Astrocyte of the cerebellum (primary cell): ENCODE results near the gene DLST.

Experiments used
- DNase-seq: peaks from one replicate; pipeline ENCODE4 v3.0.0-alpha.2; 2011; ENCODE audit warnings: low read depth
- H3K4me3 ChIP-seq: 2 replicates; pipeline ENCODE4 v1.5.1; 2011; ENCODE audit warnings: mild to moderate bottlenecking, low read depth, low read length, moderate library complexity
- in situ Hi-C: cut with HindIII; loops from 2 replicates; pipeline ENCODE4 v1.10.0; 2017; ENCODE audit warnings: low sequenced_read_pairs
- TF ChIP-seq, protein P1 (sequence below): IDR thresholded peaks from 2 replicates; pipeline ENCODE4 v1.5.1; 2012; ENCODE audit warnings: low read length, low read depth, moderate library complexity, mild to moderate bottlenecking; ENCODE audit errors: missing control alignments

Gene DLST

DNA sequence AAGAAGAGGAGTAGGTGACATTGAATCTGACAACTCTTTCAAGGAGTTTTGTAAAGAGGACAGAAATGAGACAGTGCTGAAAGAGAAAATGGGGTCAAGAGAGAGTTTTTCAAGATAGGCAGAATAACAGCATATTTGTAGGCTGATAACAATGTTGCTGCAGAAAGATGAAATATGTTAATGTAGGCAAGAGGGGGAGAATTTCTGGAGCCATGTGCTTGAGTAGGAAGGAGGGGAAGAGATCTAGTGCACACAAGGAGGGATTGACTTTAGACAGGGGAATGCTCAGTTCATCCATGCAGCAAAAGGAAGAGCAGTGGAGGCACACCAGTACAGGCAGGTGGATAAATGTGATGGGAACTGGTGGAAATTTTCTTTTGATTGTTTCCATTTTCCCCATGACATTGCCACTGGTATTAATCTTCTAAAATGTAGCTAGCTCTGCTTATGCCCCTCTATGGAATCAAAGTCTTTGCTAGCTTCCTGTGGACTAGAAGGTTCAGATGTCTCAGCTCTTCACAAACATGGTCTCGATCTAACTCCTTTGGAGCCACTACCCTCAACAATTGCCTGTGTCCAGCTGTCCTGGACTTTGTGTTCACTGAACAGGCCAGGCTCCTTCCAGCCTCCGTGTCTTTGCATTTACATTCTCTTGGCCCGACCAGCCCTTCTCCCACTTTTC, 14.9 kb upstream of the DLST start:
- in situ Hi-C loops: no loop called here
- H3K4me3 ChIP-seq: no peak overlapping the region
- DNase-seq: no peak
- TF ChIP-seq, protein P1, sequence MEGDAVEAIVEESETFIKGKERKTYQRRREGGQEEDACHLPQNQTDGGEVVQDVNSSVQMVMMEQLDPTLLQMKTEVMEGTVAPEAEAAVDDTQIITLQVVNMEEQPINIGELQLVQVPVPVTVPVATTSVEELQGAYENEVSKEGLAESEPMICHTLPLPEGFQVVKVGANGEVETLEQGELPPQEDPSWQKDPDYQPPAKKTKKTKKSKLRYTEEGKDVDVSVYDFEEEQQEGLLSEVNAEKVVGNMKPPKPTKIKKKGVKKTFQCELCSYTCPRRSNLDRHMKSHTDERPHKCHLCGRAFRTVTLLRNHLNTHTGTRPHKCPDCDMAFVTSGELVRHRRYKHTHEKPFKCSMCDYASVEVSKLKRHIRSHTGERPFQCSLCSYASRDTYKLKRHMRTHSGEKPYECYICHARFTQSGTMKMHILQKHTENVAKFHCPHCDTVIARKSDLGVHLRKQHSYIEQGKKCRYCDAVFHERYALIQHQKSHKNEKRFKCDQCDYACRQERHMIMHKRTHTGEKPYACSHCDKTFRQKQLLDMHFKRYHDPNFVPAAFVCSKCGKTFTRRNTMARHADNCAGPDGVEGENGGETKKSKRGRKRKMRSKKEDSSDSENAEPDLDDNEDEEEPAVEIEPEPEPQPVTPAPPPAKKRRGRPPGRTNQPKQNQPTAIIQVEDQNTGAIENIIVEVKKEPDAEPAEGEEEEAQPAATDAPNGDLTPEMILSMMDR: no peak

DNA sequence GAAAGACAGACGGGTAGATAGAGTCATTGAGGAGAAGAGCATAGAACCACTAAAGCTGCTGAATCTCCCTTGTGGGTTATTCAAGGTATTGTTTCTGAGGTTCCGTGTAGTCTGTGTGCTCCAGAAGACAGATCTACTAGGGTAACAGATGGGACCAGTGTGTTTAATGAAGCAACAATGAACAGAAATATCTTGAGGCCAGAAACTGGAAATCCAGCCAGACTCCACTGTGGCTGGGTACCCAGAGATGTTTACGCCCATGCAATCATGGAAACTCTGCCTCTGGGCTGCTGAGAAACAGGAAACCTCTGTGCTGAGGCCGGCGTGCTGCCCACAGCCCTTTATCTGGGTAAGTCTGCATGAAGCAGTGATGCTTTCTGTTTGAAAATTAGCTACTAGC, 14.0 kb upstream of the DLST start:
- H3K4me3 ChIP-seq: no peak overlapping the region
- TF ChIP-seq, protein P1: no peak
- in situ Hi-C loops: no loop called here
- DNase-seq: no peak

DNA sequence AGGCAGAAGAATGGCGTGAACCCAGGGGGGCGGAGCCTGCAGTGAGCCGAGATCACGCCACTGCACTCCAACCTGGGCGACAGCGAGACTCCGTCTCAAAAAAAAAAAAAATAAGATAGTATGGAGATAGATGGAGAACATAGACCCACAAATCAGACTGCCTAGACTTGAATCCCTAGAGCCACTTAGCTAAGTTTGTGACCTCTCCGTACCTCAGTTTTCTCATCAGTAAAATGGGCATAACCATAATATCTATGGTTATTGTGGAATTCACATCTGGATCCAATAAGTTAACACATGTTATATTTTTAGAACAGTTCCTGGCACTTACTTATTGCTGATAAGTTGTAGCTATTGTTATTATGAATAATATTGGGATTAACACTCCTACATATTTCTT, 13.0 kb upstream of the DLST start:
- no peak overlapping the region for H3K4me3 ChIP-seq
- in situ Hi-C loops: no loop called here
- no peak for DNase-seq
- TF ChIP-seq, protein P1: no peak

DNA sequence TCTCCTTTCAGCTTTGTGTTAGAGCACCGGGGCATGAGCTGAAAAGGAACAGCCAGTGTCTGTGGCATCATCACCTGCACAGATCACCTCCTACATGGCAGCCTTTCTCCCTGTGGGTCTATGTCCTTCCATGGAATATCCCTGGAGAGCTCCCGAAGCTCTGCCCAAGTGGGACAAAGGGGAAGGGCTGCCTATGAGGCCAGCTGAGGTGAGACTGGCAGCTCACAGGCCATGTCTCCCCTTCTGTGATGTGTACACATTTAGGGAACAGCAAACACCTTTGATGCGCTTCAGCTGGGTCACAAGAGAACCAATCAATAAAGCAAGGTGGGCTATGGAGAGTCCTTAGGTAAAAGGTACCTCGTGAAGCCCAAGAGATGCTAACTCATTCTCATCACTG, 9.9 kb upstream of the DLST start:
- no peak for DNase-seq
- in situ Hi-C loops: no loop called here
- TF ChIP-seq, protein P1: no peak
- H3K4me3 ChIP-seq: no peak overlapping the region

DNA sequence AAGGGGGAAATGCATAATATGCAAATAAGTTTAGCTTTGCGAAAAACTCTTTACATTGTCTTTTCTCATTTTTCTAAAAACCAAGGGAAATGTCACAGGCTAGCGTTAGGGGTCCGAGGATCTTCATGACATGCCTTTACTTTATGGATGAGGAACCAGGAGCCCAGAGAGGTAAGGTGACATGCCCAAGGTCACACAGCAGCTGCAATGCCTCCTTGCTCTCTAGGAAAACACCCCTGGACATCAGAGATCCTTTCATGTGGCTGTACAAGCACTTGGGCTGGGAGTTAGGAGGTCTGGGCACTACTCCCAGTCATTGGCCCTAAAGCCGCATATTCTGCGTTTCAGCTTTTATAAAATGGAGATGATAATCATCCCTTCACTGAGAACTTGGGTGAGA, 6.5 kb upstream of the DLST start:
- TF ChIP-seq, protein P1: no peak
- in situ Hi-C loops: no loop called here
- no peak overlapping the region for H3K4me3 ChIP-seq
- DNase-seq: no peak

DNA sequence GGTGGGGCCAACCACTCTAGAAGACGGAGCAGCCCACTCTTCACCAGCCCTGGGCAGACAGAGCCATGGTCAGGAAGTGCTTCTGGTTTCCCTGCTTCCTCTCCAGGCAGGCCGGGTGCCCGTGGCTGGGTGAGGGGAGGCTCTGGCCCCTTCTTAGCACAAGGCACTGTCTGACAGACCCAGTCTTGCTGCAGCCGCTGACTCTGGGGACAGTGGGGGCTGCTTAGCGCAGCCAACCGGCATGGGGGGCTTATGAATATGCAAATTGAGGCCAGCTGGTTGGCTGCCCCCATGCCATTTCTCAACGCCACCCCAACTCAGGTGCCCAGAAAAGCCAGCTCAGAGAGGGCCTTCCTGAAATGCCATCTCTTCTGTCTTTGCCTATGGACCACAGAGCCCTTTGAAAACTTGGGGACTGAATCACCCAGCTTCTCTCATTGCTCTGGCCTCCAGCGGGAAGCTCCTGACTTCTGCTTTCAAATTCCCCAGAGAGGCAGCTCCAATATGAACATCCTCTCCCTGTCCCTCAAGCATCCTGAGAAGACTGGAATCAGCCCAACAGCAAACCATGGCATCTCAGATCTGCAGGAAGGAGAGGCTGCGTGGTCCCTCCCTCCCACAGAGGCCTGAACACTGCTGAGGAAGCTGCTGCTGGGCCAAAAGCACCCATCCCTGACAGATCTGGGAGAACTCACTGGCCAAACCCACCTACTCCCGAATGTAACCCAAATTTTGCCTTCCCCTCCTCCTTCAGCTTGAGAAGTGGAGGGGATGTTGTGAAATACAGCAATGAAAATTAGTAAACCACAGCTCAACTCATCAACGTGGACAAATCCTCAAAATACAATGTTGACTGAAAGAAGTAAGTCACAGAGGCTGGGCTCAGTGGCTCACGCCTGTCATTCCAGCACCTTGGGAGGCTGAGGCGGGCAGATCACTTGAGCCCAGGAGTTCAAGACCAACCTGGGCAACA, 5.5 kb upstream of the DLST start, which contains the start of gene PROX2:
Gene PROX2 (minus strand): TSS at position 205 of the 973 bp plus-strand sequence. CDS start 12,311 bp downstream, outside the sequence.
- TF ChIP-seq, protein P1: no peak
- in situ Hi-C loops: no loop called here
- no peak within 1 kb of the TSS for H3K4me3 ChIP-seq
- DNase-seq: no peak
